RPMI7951 (cell line): ENCODE measurements around the gene UBE2O. TPM values are rescaled to one million over a fixed set of nuclear protein-coding genes. Genes with fewer than 3 reads are reported as not detected.

Experiments
- DNase-seq: peaks from one replicate; pipeline ENCODE4 v3.0.0-alpha.2; 2012; ENCODE audit warnings: low read depth
- total RNA-seq: library from RNA; depleted of rRNA; stranded (reverse); fragments of >200 nt; shearing (Covaris generic); gene quantifications from 2 replicates; pipeline ENCODE4 v1.2.3, GENCODE V29; 2014

The UBE2O gene
- total RNA-seq, 1 experiment from 2014 or later = 7.6 TPM

GRCh38 chr17:76467366-76467765, 14.4 kb upstream of the UBE2O start, which contains the start of gene AANAT:
Gene AANAT (plus strand): TSS chr17:76467603. CDS start chr17:76468747, 1,144 bp downstream.
- DNase-seq = no peak

- DNase-seq = no peak
Observed at GRCh38 chr17:76466775-76467130, 13.8 kb upstream of the UBE2O start.

GRCh38 chr17:76462556-76463290, 9.8 kb upstream of the UBE2O start:
- DNase-seq = no peak

GRCh38 chr17:76461765-76462555, 9.0 kb upstream of the UBE2O start:
- no peak for DNase-seq

- DNase-seq = no peak
Observed at GRCh38 chr17:76459674-76460073, 6.7 kb upstream of the UBE2O start.

- DNase-seq = peak; percentile 47
Observed at GRCh38 chr17:76458580-76459490, 5.9 kb upstream of the UBE2O start.

GRCh38 chr17:76453431-76453743, 435 bp upstream of the UBE2O start:
- DNase-seq = no peak

GRCh38 chr17:76452127-76452659, 759 bp downstream of the UBE2O start:
- DNase-seq = no peak

GRCh38 chr17:76451506-76451905, 1.4 kb downstream of the UBE2O start:
- no peak for DNase-seq

GRCh38 chr17:76449126-76449525, 3.8 kb downstream of the UBE2O start:
- DNase-seq = no peak

GRCh38 chr17:76447931-76448652, 4.9 kb downstream of the UBE2O start:
- peak; percentile 28 for DNase-seq

GRCh38 chr17:76446449-76447231, 6.3 kb downstream of the UBE2O start:
- peak; percentile 82 for DNase-seq

GRCh38 chr17:76445697-76446448, 7.1 kb downstream of the UBE2O start:
- DNase-seq = no peak

- DNase-seq = peak; percentile 37
Observed at GRCh38 chr17:76444518-76445311, 8.2 kb downstream of the UBE2O start.

GRCh38 chr17:76442341-76443338, 10.3 kb downstream of the UBE2O start:
- DNase-seq = no peak

- DNase-seq = no peak
Observed at GRCh38 chr17:76441686-76442340, 11.1 kb downstream of the UBE2O start.

GRCh38 chr17:76440751-76441362, 12.1 kb downstream of the UBE2O start:
- DNase-seq = no peak
